Activated CD8-positive, alpha-beta memory T cell treated with anti-CD3 and anti-CD28 coated beads, Interleukin-2, amount 50 U/mL, for 24 hours (primary cell): ENCODE data around the gene GGA3.

ENCODE experiments used
- DNase-seq: peaks from one replicate; pipeline ENCODE4 v3.0.0-alpha.2; 2020; ENCODE audit errors: extremely low read depth

The GGA3 gene

GRCh38 chr17:75245011-75245410, 16.4 kb downstream of the GGA3 start:
- no peak for DNase-seq

GRCh38 chr17:75244133-75244866, 17.1 kb downstream of the GGA3 start:
- no peak for DNase-seq

GRCh38 chr17:75242461-75243042, 18.9 kb downstream of the GGA3 start:
- no peak for DNase-seq

- no peak for DNase-seq
Observed at GRCh38 chr17:75241996-75242460, 19.4 kb downstream of the GGA3 start.

- no peak for DNase-seq
Observed at GRCh38 chr17:75241502-75241901, 19.9 kb downstream of the GGA3 start.

- no peak for DNase-seq
Observed at GRCh38 chr17:75241143-75241430, 20.3 kb downstream of the GGA3 start.

GRCh38 chr17:75240394-75241142, 20.8 kb downstream of the GGA3 start:
- no peak for DNase-seq

GRCh38 chr17:75239778-75240393, 21.5 kb downstream of the GGA3 start:
- DNase-seq, result no peak

- no peak for DNase-seq
Observed at GRCh38 chr17:75239214-75239613, 22.2 kb downstream of the GGA3 start.

GRCh38 chr17:75238684-75239191, 22.7 kb downstream of the GGA3 start:
- DNase-seq, result no peak

GRCh38 chr17:75238020-75238580, 23.3 kb downstream of the GGA3 start:
- no peak for DNase-seq

GRCh38 chr17:75237100-75238014, 24.0 kb downstream of the GGA3 start:
- DNase-seq, result no peak

GRCh38 chr17:75232786-75233185, 28.6 kb downstream of the GGA3 start:
- no peak for DNase-seq

- no peak for DNase-seq
Observed at GRCh38 chr17:75231741-75232464, 29.5 kb downstream of the GGA3 start.

GRCh38 chr17:75231071-75231470, 30.3 kb downstream of the GGA3 start:
- no peak for DNase-seq

GRCh38 chr17:75228847-75229246, 32.6 kb downstream of the GGA3 start:
- no peak for DNase-seq

GRCh38 chr17:75228305-75228704, 33.1 kb downstream of the GGA3 start:
- no peak for DNase-seq

GRCh38 chr17:75227729-75228128, 33.7 kb downstream of the GGA3 start:
- DNase-seq, result no peak

GRCh38 chr17:75225016-75225415, 36.4 kb downstream of the GGA3 start:
- DNase-seq, result no peak

- DNase-seq, result no peak
Observed at GRCh38 chr17:75219815-75220214, 41.6 kb downstream of the GGA3 start.
